Metanephros (tissue), 2 donors: ENCODE data around the gene AGAP9. TPM values are rescaled to one million over a fixed set of nuclear protein-coding genes. Genes with fewer than 3 reads are reported as not detected.

Source experiments
- small RNA-seq: library from RNA; depleted of rRNA; stranded (forward); fragments of <200 nt; gene quantifications from one replicate; pipeline ENCODE3, GENCODE V24; 2014; ENCODE audit warnings: low replicate concordance
- total RNA-seq: library from RNA; depleted of rRNA; stranded (reverse); fragments of >200 nt; gene quantifications from one replicate; pipeline ENCODE4 v1.2.3, GENCODE V29; 2014

AGAP9 gene
- 7.9 TPM for total RNA-seq

GRCh38 chr10:47523475-47523874 is at the start of gene AGAP9:
TSS of gene AGAP9 (minus strand) at chr10:47523638. CDS start at chr10:47523526, 112 bp downstream.

GRCh38 chr10:47491600-47491999 is 31.8 kb downstream of the AGAP9 start, which contains the start of gene FAM25G:
TSS of gene FAM25G (minus strand) at chr10:47491700. CDS start at chr10:47491674, 26 bp downstream.

GRCh38 chr10:47483923-47484322 is 39.5 kb downstream of the AGAP9 start, which contains the start of gene ANXA8:
TSS of gene ANXA8 (minus strand) at chr10:47484115. CDS start at chr10:47483933, 182 bp downstream.

Small RNA genes lying within 50 kb of the gene (small RNA-seq; reads per million reads assigned to genes)
- gene AL591684.3 (not detected), gene RNA5SP312 (not detected)

Other genes with a start within 250 kb of the AGAP9 start
- 1.6 TPM for gene GDF10, start 223.4 kb downstream of the AGAP9 start, total RNA-seq
- gene GDF2, start 201.2 kb downstream of the AGAP9 start, total RNA-seq = not detected
- gene RBP3, start 175.3 kb downstream of the AGAP9 start, total RNA-seq = not detected
- 2.4 TPM for gene ZNF488, start 139.3 kb downstream of the AGAP9 start, total RNA-seq
- gene ANXA8, start 39.5 kb downstream of the AGAP9 start, total RNA-seq = 0.18 TPM
- gene FAM25G, start 31.9 kb downstream of the AGAP9 start, total RNA-seq = not detected
- gene SYT15B, start 240.0 kb upstream of the AGAP9 start, total RNA-seq = 2.7 TPM